Spleen (tissue), 11 donors: ENCODE data around the gene MPP2. TPM values are rescaled to one million over a fixed set of nuclear protein-coding genes. Genes with fewer than 3 reads are reported as not detected.
"Not testable (repeated sequence)": the region's sequence is repeated elsewhere in the genome, so short reads cannot be mapped to it uniquely, and the experiment has no call there.

Experiments
- DNase-seq: peaks from one replicate; pipeline ENCODE4 v3.0.0-alpha.2; 2020
- H3K27ac ChIP-seq, 8 donors: fragments of 200-600 bp; sonication (generic) in 7 of 8; 1 replicate in 4 of 8; 2 replicates in 4 of 8; pipeline versions ENCODE4 v1.5.0 to v1.8.0; 2016 to 2021; ENCODE audit warnings: inconsistent platforms in 4 of 8, mild to moderate bottlenecking in 4 of 8, moderate library complexity in 1 of 8
- H3K27me3 ChIP-seq, 7 donors: fragments of 200-600 bp; sonication (generic) in 6 of 7; replicated peaks in 1 of 7; 1 replicate in 4 of 7; 2 replicates in 3 of 7; pipeline versions ENCODE4 v1.5.0 to v1.8.0; 2016 to 2021; ENCODE audit warnings: inconsistent platforms in 3 of 7, mild to moderate bottlenecking in 1 of 7
- H3K36me3 ChIP-seq, 6 donors: fragments of 200-600 bp; sonication (generic) in 5 of 6; 1 replicate in 4 of 6; 2 replicates in 2 of 6; pipeline versions ENCODE4 v1.5.0 to v1.8.0; 2016 to 2021; ENCODE audit warnings: inconsistent platforms in 2 of 6
- H3K4me1 ChIP-seq, 6 donors: fragments of 200-600 bp; sonication (generic) in 5 of 6; 1 replicate in 3 of 6; 2 replicates in 3 of 6; pipeline versions ENCODE4 v1.5.0 to v1.8.0; 2016 to 2021; ENCODE audit warnings: inconsistent platforms in 3 of 6
- H3K4me3 ChIP-seq, 8 donors: fragments of 200-600 bp; sonication (generic) in 7 of 8; 1 replicate in 4 of 8; 2 replicates in 4 of 8; pipeline versions ENCODE4 v1.5.0 to v1.8.0; 2016 to 2021; ENCODE audit warnings: inconsistent platforms in 4 of 8, mild to moderate bottlenecking in 4 of 8, moderate library complexity in 2 of 8
- H3K9me3 ChIP-seq, 8 donors: fragments of 200-600 bp; sonication (generic) in 7 of 8; 1 replicate in 4 of 8; 2 replicates in 4 of 8; pipeline versions ENCODE4 v1.5.0 to v1.8.0; 2016 to 2021; ENCODE audit warnings: inconsistent platforms in 4 of 8
- POLR2A ChIP-seq, 3 donors: fragments of 450-650 bp; IDR thresholded peaks; one replicate each; pipeline ENCODE4 v1.5.1; 2017; ENCODE audit warnings: antibody characterized with exemption in 3 of 3, mild to moderate bottlenecking in 1 of 3
- POLR2AphosphoS5 ChIP-seq, 3 donors: sonication (generic); formaldehyde crosslinking; IDR thresholded peaks; one replicate each; pipeline ENCODE4 v1.5.1; 2017; ENCODE audit warnings: antibody characterized with exemption in 3 of 3
- WGBS, 5 donors: extraction: QIAGEN DNeasy Blood & Tissue Kit in 3 of 5; methylation state at CpG; one replicate each; pipeline versions ENCODE4 v1.1.5 to v1.1.7; 2013 to 2018; 5-methylcytosine and 5-hydroxymethylcytosine counted together
- intact Hi-C: fragments of 100-400 bp; cut with DNase I; formaldehyde crosslinking; loops from one replicate; pipeline ENCODE4 v1.15.0; 2023; ENCODE audit warnings: low total_unique reads
- polyA plus RNA-seq, 3 donors: library from polyadenylated mRNA; stranded (reverse); fragments of 200-250 nt; gene quantifications; one replicate each; pipeline ENCODE4 v1.2.1, GENCODE V29; 2013
- total RNA-seq, 7 donors: library from RNA; depleted of rRNA in 3 of 7; stranded (reverse); fragments of >200 nt in 3 of 7; fragmentation: NEBNext Ultra II Directional in 4 of 7; extraction: Animal tissue kit (Norgen Biotek cat#: 25700) in 4 of 7; gene quantifications; one replicate each; pipeline versions ENCODE4 v1.1.0 to v1.2.1, GENCODE V29; 2016 to 2021
- TF ChIP-seq, protein P1 (sequence below), 11 experiments: fragments of 200-600 bp in 7 of 11; fragments of 450-650 bp in 4 of 11; sonication (generic) in 4 of 11; IDR thresholded peaks in 8 of 11; conservative IDR thresholded peaks in 3 of 11; 1 replicate in 7 of 11; 2 replicates in 4 of 11; pipeline versions ENCODE4 v1.4.0 to v1.8.0; 2016 to 2021; ENCODE audit warnings: antibody characterized with exemption in 11 of 11, inconsistent platforms in 4 of 11, mild to moderate bottlenecking in 1 of 11
- donor health status: healthy with polysubstance abuse.
- donor health status: DM: no; HTN: no; CAD: no; lungs with moderate emphysema.
- donor health status: DM: no; HTN: no; CAD: no.
- donor health status: Bipolar disorder and iron deficiency.
- donor health status: healthy.
- donor health status: DM: no; HTN: no; CAD: no.
- donor health status: DM: yes; HTN: yes; CAD: no.

MPP2 gene
- total and polyA plus RNA-seq, 10 donors: 0.13 to 2.4 (median 0.92) TPM

DNA sequence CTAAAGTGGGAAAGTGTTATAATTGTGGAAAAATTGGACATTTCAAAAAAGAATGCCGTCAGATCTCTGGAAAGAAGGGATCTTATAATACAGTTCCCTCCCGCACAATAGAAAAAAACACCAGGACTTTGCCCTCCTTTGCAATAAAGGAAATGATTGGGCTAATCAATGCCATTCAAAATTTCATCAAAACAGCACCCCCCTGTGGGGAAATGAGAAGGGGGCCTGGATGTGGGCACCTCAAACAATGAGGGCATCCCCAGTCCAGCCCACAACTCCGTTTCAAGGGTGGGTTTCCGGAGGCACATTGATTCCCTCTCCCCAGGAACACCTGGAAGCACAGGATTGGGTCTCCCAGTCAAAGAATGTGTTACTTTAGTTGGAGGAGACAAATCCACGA lies 34.2 kb downstream of the MPP2 start:
- Histone ChIP-seq H3K27ac (no peak overlapping the region), H3K9me3 (peaks cover 0 to 5% (median 0%) of the 10 kb centered on the region in 8 donors), H3K36me3 (no peaks in the 10 kb centered on the region), H3K4me3 (no peak overlapping the region), H3K4me1 (peaks cover 0 to 5% (median under 1%) of the 10 kb centered on the region in 6 donors), H3K27me3 (peaks cover 0 to 18% (median 0%) of the 10 kb centered on the region in 7 donors)
- peak; percentile 10 for DNase-seq
- WGBS, 5 donors: 74 to 78% (median 76%) methylated on average over 5 of the region's 5 CpGs
- intact Hi-C loops: no loop called here
- TF ChIP-seq POLR2AphosphoS5 (IDR thresholded peaks at IDR 0.05) (no peak), POLR2A (IDR thresholded peaks at IDR 0.05) (no peak)
- TF ChIP-seq, protein P1, sequence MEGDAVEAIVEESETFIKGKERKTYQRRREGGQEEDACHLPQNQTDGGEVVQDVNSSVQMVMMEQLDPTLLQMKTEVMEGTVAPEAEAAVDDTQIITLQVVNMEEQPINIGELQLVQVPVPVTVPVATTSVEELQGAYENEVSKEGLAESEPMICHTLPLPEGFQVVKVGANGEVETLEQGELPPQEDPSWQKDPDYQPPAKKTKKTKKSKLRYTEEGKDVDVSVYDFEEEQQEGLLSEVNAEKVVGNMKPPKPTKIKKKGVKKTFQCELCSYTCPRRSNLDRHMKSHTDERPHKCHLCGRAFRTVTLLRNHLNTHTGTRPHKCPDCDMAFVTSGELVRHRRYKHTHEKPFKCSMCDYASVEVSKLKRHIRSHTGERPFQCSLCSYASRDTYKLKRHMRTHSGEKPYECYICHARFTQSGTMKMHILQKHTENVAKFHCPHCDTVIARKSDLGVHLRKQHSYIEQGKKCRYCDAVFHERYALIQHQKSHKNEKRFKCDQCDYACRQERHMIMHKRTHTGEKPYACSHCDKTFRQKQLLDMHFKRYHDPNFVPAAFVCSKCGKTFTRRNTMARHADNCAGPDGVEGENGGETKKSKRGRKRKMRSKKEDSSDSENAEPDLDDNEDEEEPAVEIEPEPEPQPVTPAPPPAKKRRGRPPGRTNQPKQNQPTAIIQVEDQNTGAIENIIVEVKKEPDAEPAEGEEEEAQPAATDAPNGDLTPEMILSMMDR (IDR thresholded peaks at IDR 0.05 in 8 of 11, conservative IDR thresholded peaks at IDR 0.05 in 3 of 11): no peak

DNA sequence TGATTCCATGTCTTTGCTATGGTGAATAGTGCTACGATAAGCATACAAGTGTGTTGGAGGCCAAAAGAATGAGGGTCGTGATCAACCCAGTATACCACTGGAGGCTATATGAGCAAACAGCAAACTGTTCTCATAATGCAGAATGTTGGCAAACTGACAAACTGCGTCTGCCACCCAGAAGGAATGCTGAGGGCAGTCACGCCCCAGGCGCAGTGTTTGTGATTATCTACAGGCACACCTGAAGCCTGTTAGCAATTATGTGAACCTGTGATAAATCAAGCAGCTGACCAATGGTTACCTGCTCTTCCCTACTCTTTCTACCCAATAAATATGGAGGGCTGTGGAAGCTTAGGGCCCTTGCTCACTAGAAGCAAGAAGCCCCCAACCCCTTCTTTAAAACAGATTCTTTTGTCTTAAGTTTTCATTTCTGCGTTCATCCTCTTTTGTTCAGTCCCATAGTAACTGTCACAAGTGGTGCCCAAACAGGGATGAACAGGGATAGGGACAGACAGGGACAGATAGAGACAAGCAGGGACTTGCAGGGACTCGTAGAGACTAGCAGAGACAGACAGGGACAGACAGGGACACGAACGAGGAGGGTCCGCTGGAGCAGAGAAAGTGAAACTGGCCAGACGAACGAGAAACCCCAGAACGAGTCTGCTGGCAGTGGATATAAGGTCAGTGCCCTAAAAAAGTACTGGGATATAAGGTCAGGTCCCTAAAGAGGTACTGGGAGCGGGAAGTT lies 35.2 kb downstream of the MPP2 start:
- WGBS, 5 donors: 74 to 89% (median 77%) methylated on average over 14 of the region's 14 CpGs
- Histone ChIP-seq H3K36me3 (no peaks in the 10 kb centered on the region), H3K27me3 (peaks cover 0 to 18% (median 0%) of the 10 kb centered on the region in 7 donors), H3K4me3 (no peak overlapping the region), H3K27ac (no peak overlapping the region), H3K9me3 (peaks cover 0 to 5% (median 0%) of the 10 kb centered on the region in 8 donors), H3K4me1 (no peaks in the 10 kb centered on the region)
- TF ChIP-seq, protein P1 (IDR thresholded peaks at IDR 0.05 in 8 of 11, conservative IDR thresholded peaks at IDR 0.05 in 3 of 11): no peak
- TF ChIP-seq POLR2AphosphoS5 (IDR thresholded peaks at IDR 0.05) (no peak), POLR2A (IDR thresholded peaks at IDR 0.05) (no peak)
- no peak for DNase-seq
- intact Hi-C loops: no loop called here

DNA sequence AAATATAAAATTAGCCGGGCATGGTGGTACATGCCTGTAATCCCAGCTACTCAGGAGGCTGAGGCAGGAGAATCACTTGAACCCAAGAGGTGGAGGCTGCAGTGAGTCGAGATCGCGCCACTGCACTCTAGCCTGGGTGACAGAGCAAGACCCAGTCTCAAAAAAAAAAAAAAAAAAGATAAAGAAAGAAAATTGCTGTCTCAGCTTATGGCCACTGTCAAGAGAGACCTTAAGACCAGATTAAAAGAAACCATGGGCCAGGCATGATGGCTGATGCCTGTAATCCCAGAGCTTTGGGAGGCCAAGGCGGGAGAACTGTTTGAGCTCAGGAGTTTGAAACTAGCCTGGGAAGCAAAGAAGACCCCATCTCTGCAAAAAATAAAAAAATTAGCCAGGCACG lies 38.3 kb downstream of the MPP2 start:
- DNase-seq, H3K4me3 ChIP-seq, intact Hi-C loops, H3K4me1 ChIP-seq, H3K36me3 ChIP-seq, H3K27ac ChIP-seq, H3K9me3 ChIP-seq: not testable (repeated sequence)
- 78 to 92% (median 80%) methylated on average over 6 of the region's 6 CpGs for WGBS, 5 donors
- H3K27me3 ChIP-seq: peaks cover 0 to 22% (median 0%) of the 10 kb centered on the region in 7 donors

DNA sequence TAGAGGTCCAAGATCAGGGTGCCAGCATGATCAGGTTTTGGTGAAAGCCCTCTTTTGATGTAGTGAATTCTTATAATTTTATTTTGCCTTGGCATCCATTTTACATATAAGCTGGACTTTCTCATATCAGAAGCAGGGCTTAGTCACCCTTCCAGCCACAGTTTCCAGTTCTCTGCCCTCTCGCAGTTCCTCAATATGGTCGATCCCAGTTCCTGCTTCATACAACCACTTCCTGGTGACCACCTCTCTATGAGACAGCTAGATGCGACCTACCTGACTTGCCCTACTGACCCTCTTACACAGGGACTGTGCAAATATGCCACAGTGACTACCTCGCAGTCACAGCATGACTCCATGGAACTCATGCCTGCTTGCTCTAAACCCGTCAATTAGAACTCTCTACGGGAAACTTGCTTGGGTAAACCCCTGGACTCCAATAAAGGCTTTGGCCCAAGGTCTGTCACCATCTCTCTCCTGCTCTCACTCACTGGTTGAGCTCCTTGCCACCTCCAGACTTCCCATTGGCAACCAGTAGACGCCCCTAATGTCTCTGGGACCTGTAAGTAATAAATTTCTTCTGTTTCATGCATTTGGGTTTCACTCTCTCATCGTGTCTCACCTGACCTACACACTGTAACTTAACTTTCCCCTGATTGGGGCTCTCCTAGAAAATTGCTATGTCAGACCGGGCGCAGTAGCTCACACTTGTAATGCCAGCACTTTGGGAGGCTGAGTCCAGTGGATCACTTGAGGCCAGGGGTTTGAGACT lies 38.9 kb downstream of the MPP2 start:
- no peak for TF ChIP-seq POLR2A (IDR thresholded peaks at IDR 0.05)
- TF ChIP-seq POLR2AphosphoS5 (IDR thresholded peaks at IDR 0.05): no peak
- TF ChIP-seq, protein P1 (IDR thresholded peaks at IDR 0.05 in 8 of 11, conservative IDR thresholded peaks at IDR 0.05 in 3 of 11): no peak
- H3K36me3 ChIP-seq: no peaks in the 10 kb centered on the region
- H3K27me3 ChIP-seq: peaks cover 0 to 26% (median 0%) of the 10 kb centered on the region in 7 donors
- no peak for DNase-seq
- peaks cover 0 to 5% (median 0%) of the 10 kb centered on the region in 8 donors for H3K9me3 ChIP-seq
- H3K4me3 ChIP-seq: no peak overlapping the region
- H3K4me1 ChIP-seq: no peaks in the 10 kb centered on the region
- WGBS, 5 donors: 74 to 79% (median 75%) methylated on average over 10 of the region's 10 CpGs
- H3K27ac ChIP-seq: no peak overlapping the region
- intact Hi-C loops: no loop called here
